A673 (cell line): ENCODE data around the gene SHISA2. TPM values are rescaled to one million over a fixed set of nuclear protein-coding genes. Genes with fewer than 3 reads are reported as not detected.

Experiments
- BruUV-seq: library from RNA; stranded (reverse); fragments of 400-500 nt; replicated peaks from 2 replicates; lab custom pipeline; 2021; lab: Mats Ljungman, UMichigan
- CTCF ChIA-PET: fragments of 300-600 bp; sonication (Branson Sonifier 250); formaldehyde crosslinking; loops from one replicate; lab custom pipeline; 2022; ENCODE audit warnings: antibody characterized with exemption; lab: Charles Lee
- POLR2A ChIA-PET: fragments of 300-600 bp; sonication (Branson Sonifier 250); formaldehyde crosslinking; loops from one replicate; lab custom pipeline; 2022; ENCODE audit warnings: antibody characterized with exemption; ENCODE audit not compliant: low non-redundant PET; lab: Charles Lee
- DNase-seq: peaks from one replicate; pipeline ENCODE4 v3.0.0-alpha.2; 2015; ENCODE audit warnings: low spot score
- H3K27ac ChIP-seq: fragments of 200-600 bp; sonication (generic); 2 replicates; pipeline ENCODE4 v1.5.1; 2016; ENCODE audit warnings: mixed run types, low read depth, mild to moderate bottlenecking, mixed read lengths, antibody characterized with exemption, low read length; ENCODE audit not compliant: poor library complexity, severe bottlenecking
- H3K27me3 ChIP-seq: fragments of 200-600 bp; sonication (generic); replicated peaks from 2 replicates; pipeline ENCODE4 v1.6.1; 2017; ENCODE audit warnings: mixed run types, low read depth, mild to moderate bottlenecking, mixed read lengths, antibody characterized with exemption, low read length; ENCODE audit not compliant: insufficient read depth, poor library complexity
- H3K36me3 ChIP-seq: fragments of 200-600 bp; sonication (generic); 2 replicates; pipeline ENCODE4 v1.6.1; 2016; ENCODE audit warnings: mixed run types, mild to moderate bottlenecking, mixed read lengths, antibody characterized with exemption, low read length; ENCODE audit not compliant: insufficient read depth, poor library complexity, severe bottlenecking
- H3K4me1 ChIP-seq: fragments of 200-600 bp; sonication (generic); 2 replicates; pipeline ENCODE4 v1.6.1; 2017; ENCODE audit warnings: mixed run types, mild to moderate bottlenecking, mixed read lengths, antibody characterized with exemption, low read length; ENCODE audit not compliant: insufficient read depth, poor library complexity, severe bottlenecking
- H3K4me3 ChIP-seq: fragments of 200-600 bp; sonication (generic); 2 replicates; pipeline ENCODE4 v1.5.1; 2016; ENCODE audit warnings: low read depth, mixed run types, mild to moderate bottlenecking, mixed read lengths, low read length; ENCODE audit not compliant: poor library complexity, severe bottlenecking
- H3K9me3 ChIP-seq: fragments of 200-600 bp; sonication (generic); 2 replicates; pipeline ENCODE4 v1.6.1; 2016; ENCODE audit warnings: mixed run types, low read depth, mild to moderate bottlenecking, mixed read lengths, antibody characterized with exemption, low read length; ENCODE audit not compliant: poor library complexity, severe bottlenecking
- EZH2 ChIP-seq: fragments of 200-600 bp; sonication (generic); IDR thresholded peaks from 2 replicates; pipeline ENCODE4 v1.6.1; 2017; ENCODE audit warnings: borderline replicate concordance, low read depth, mild to moderate bottlenecking, mixed read lengths, antibody characterized with exemption, low read length; ENCODE audit not compliant: poor library complexity, severe bottlenecking
- intact Hi-C: fragments of 100-400 bp; cut with micrococcal nuclease; formaldehyde crosslinking; loops from one replicate; pipeline ENCODE4 v1.10.0; 2022; ENCODE audit not compliant: unreplicated experiment
- total RNA-seq: library from RNA; stranded (reverse); gene quantifications from 2 replicates; pipeline ENCODE4 v1.2.3, GENCODE V29; 2021
- TF ChIP-seq, protein P1 (sequence below): fragments of 300-800, 200-600 bp; sonication (generic); conservative IDR thresholded peaks from 2 replicates; pipeline ENCODE4 v1.5.1; 2017; ENCODE audit warnings: low read depth, mild to moderate bottlenecking, antibody characterized with exemption, low read length, moderate library complexity, mixed read lengths

Gene SHISA2
- total RNA-seq, 1 experiment from 2014 or later = 1.2 TPM

DNA sequence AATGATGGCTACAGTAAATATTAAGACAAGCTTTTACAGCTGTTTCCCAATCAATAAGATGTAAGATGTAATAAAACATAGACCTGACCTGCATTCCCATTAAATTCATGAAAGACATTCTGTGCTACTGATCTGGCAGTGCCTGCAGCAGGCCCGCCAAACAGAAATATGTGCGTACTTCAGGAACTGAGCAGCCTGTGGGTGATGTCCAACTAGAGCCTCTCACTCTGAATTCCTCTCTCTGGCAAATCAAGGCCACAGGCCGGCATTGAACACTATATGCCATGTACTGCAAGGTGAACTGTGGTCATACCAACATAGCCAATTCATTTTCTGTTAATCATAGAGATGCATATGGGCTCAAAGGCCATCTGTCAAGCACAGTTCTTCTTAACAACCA lies 17.8 kb downstream of the SHISA2 start:
- no TSS peak for BruUV-seq

GRCh38 chr13:26030331-26030730 lies 21.5 kb downstream of the SHISA2 start:
- no peaks in the 10 kb centered on the region for H3K27me3 ChIP-seq
- no peak for TF ChIP-seq EZH2
- TF ChIP-seq, protein P1, sequence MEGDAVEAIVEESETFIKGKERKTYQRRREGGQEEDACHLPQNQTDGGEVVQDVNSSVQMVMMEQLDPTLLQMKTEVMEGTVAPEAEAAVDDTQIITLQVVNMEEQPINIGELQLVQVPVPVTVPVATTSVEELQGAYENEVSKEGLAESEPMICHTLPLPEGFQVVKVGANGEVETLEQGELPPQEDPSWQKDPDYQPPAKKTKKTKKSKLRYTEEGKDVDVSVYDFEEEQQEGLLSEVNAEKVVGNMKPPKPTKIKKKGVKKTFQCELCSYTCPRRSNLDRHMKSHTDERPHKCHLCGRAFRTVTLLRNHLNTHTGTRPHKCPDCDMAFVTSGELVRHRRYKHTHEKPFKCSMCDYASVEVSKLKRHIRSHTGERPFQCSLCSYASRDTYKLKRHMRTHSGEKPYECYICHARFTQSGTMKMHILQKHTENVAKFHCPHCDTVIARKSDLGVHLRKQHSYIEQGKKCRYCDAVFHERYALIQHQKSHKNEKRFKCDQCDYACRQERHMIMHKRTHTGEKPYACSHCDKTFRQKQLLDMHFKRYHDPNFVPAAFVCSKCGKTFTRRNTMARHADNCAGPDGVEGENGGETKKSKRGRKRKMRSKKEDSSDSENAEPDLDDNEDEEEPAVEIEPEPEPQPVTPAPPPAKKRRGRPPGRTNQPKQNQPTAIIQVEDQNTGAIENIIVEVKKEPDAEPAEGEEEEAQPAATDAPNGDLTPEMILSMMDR = no peak
- no peak overlapping the region for H3K27ac ChIP-seq
- intact Hi-C loops = no loop called here
- no TSS peak for BruUV-seq
- no peaks in the 10 kb centered on the region for H3K4me1 ChIP-seq
- no peaks in the 10 kb centered on the region for H3K9me3 ChIP-seq
- no peak overlapping the region for H3K4me3 ChIP-seq
- DNase-seq = no peak
- CTCF ChIA-PET = no interaction called here
- POLR2A ChIA-PET = no interaction called here
- no peaks in the 10 kb centered on the region for H3K36me3 ChIP-seq

More for the DNA sequence above, 17.8 kb downstream of the SHISA2 start:
- ChIA-PET POLR2A (no interaction called here), CTCF (no interaction called here)
- Histone ChIP-seq H3K27me3 (no peaks in the 10 kb centered on the region), H3K27ac (no peak overlapping the region), H3K9me3 (no peaks in the 10 kb centered on the region), H3K36me3 (no peaks in the 10 kb centered on the region), H3K4me3 (no peak overlapping the region), H3K4me1 (no peaks in the 10 kb centered on the region)
- no peak for DNase-seq
- no peak for TF ChIP-seq EZH2
- TF ChIP-seq, protein P1 = no peak
- intact Hi-C loops = no loop called here

DNA sequence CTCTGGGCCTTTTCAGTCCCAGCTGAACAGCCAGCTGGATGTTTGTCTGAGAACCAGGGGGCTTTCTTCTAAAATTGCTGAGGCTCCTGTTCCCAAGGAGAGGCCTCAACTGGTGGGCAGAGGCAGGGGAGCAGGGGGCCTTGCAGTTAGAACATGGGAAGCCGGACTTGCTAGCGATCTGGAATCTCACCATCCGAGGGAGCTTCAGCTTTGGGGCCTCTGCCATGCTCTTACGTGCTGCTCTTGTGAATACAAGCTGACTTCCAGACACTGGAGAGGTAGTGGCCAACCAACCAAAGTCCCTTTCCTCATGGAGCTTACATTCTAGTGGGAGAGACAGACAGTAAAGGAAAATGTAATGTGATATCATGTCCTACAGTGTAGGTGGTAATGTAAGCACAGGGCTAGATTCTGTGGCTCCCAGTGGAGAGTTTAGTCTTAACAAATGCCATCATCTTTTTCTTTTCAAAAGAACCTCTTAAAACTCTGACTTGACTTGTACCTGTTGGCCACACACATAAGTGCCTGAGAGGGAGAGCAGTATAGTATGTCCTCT lies 22.2 kb downstream of the SHISA2 start:
- POLR2A ChIA-PET = no interaction called here

More for the DNA sequence above, 22.2 kb downstream of the SHISA2 start:
- no peak overlapping the region for H3K4me3 ChIP-seq
- DNase-seq = no peak
- H3K4me1 ChIP-seq = no peaks in the 10 kb centered on the region
- no peaks in the 10 kb centered on the region for H3K9me3 ChIP-seq
- TF ChIP-seq, protein P1 = no peak
- TF ChIP-seq EZH2 = no peak
- no peaks in the 10 kb centered on the region for H3K27me3 ChIP-seq
- no peak overlapping the region for H3K27ac ChIP-seq
- intact Hi-C loops = no loop called here
- BruUV-seq = no TSS peak
- H3K36me3 ChIP-seq = no peaks in the 10 kb centered on the region
- CTCF ChIA-PET = no interaction called here
